Measurements from ENCODE around the gene HEBP1. TPM values are rescaled to one million over a fixed set of nuclear protein-coding genes. Genes with fewer than 3 reads are reported as not detected.

HEBP1 gene
- polyA plus RNA-seq, 1 donor (not counting 4 experiments of a cell fraction or from before 2014, with no cell fraction given), result 24.8 TPM

- H4K20me1 ChIP-seq (ENCODE audit: control insufficient read depth, extremely low read depth, insufficient read depth, low read length), result no peaks in the 10 kb centered on the region
- H3K9me3 ChIP-seq (ENCODE audit: control insufficient read depth, low read depth, low read length), result peaks cover 3% of the 10 kb centered on the region
- H3K9me1 ChIP-seq (ENCODE audit: control insufficient read depth, extremely low read depth, insufficient read depth, low read length), result no peaks in the 10 kb centered on the region
- H3K27me3 ChIP-seq (ENCODE audit: control insufficient read depth, extremely low read depth, insufficient read depth, low read length), result no peaks in the 10 kb centered on the region
- FAIRE-seq, result no peak
- H3K9ac ChIP-seq (ENCODE audit: control insufficient read depth, extremely low read depth, insufficient read depth, low read length), result no peak overlapping the region
- peaks cover 16% of the 10 kb centered on the region for H3K4me1 ChIP-seq (ENCODE audit: control insufficient read depth, extremely low read depth, insufficient read depth, low read length)
- H3K4me2 ChIP-seq (ENCODE audit: control insufficient read depth, extremely low read depth, insufficient read depth, low read depth, low read length), result no peak overlapping the region
- no peaks in the 10 kb centered on the region for H3K79me2 ChIP-seq (ENCODE audit: control insufficient read depth, insufficient read depth, low read length)
- no peak overlapping the region for H2AFZ ChIP-seq (ENCODE audit: control insufficient read depth, low read length)
- DNase-seq (ENCODE audit: low read depth, low spot score), result no peak
- TF ChIP-seq CTCF (optimal IDR thresholded peaks at IDR 0.05 in 1 of 3, IDR thresholded peaks at IDR 0.05 in 1 of 3, conservative IDR thresholded peaks at IDR 0.05 in 1 of 3; ENCODE audit: extremely low read depth in 1 of 3, insufficient read depth in 2 of 3, low read length in 3 of 3), result peak; percentile 38 to 52 (median 45)
- TF ChIP-seq EZH2 (IDR thresholded peaks at IDR 0.05; ENCODE audit: low read length), result no peak
- dilution Hi-C loops (cut with MboI; ENCODE audit: extremely low pct_ligation_motif_present, low sequenced_read_pairs), result no loop called here
- no peak overlapping the region for H3K4me3 ChIP-seq (ENCODE audit: control insufficient read depth in 2 of 3, extremely low read depth in 1 of 3, insufficient read depth in 2 of 3, low read depth in 1 of 3, low read length in 3 of 3)
- peak overlapping the region; percentile 9 for H3K27ac ChIP-seq (ENCODE audit: control insufficient read depth, insufficient read depth, low read length)
- H3K36me3 ChIP-seq (ENCODE audit: control insufficient read depth in 2 of 2, extremely low read depth in 1 of 2, insufficient read depth in 2 of 2, low read length in 2 of 2), result peaks cover 14 to 22% of the 10 kb centered on the region in 2 experiments
Measured at GRCh38 chr12:12975322-12976077, 24.6 kb downstream of the HEBP1 start.

GRCh38 chr12:12974211-12974610 is 25.9 kb downstream of the HEBP1 start:
- no peak overlapping the region for H3K9ac ChIP-seq (ENCODE audit: control insufficient read depth, extremely low read depth, insufficient read depth, low read length)
- no peaks in the 10 kb centered on the region for H4K20me1 ChIP-seq (ENCODE audit: control insufficient read depth, extremely low read depth, insufficient read depth, low read length)
- no peak overlapping the region for H3K27ac ChIP-seq (ENCODE audit: control insufficient read depth, insufficient read depth, low read length)
- H3K9me1 ChIP-seq (ENCODE audit: control insufficient read depth, extremely low read depth, insufficient read depth, low read length), result no peaks in the 10 kb centered on the region
- DNase-seq (ENCODE audit: low read depth, low spot score), result no peak
- H3K4me2 ChIP-seq (ENCODE audit: control insufficient read depth, extremely low read depth, insufficient read depth, low read depth, low read length), result no peak overlapping the region
- H3K9me3 ChIP-seq (ENCODE audit: control insufficient read depth, low read depth, low read length), result peaks cover 3% of the 10 kb centered on the region
- no peak overlapping the region for H2AFZ ChIP-seq (ENCODE audit: control insufficient read depth, low read length)
- no peak overlapping the region for H3K4me3 ChIP-seq (ENCODE audit: control insufficient read depth in 2 of 3, extremely low read depth in 1 of 3, insufficient read depth in 2 of 3, low read depth in 1 of 3, low read length in 3 of 3)
- no peaks in the 10 kb centered on the region for H3K27me3 ChIP-seq (ENCODE audit: control insufficient read depth, extremely low read depth, insufficient read depth, low read length)
- dilution Hi-C loops (cut with MboI; ENCODE audit: extremely low pct_ligation_motif_present, low sequenced_read_pairs), result no loop called here
- no peak for FAIRE-seq
- H3K36me3 ChIP-seq (ENCODE audit: control insufficient read depth in 2 of 2, extremely low read depth in 1 of 2, insufficient read depth in 2 of 2, low read length in 2 of 2), result peaks cover 12 to 20% of the 10 kb centered on the region in 2 experiments
- peaks cover 13% of the 10 kb centered on the region for H3K4me1 ChIP-seq (ENCODE audit: control insufficient read depth, extremely low read depth, insufficient read depth, low read length)
- H3K79me2 ChIP-seq (ENCODE audit: control insufficient read depth, insufficient read depth, low read length), result no peaks in the 10 kb centered on the region
- TF ChIP-seq EZH2 (IDR thresholded peaks at IDR 0.05; ENCODE audit: low read length) (no peak), CTCF (optimal IDR thresholded peaks at IDR 0.05 in 1 of 3, IDR thresholded peaks at IDR 0.05 in 1 of 3, conservative IDR thresholded peaks at IDR 0.05 in 1 of 3; ENCODE audit: extremely low read depth in 1 of 3, insufficient read depth in 2 of 3, low read length in 3 of 3) (no peak)
